KOPT-K1 (cell line): ENCODE results near the gene LMNTD2.

ENCODE experiments used
- H3K27ac ChIP-seq: fragments of 200-600 bp; sonication (generic); 2 replicates; pipeline ENCODE4 v1.5.1; 2016; ENCODE audit warnings: antibody characterized with exemption, mild to moderate bottlenecking, low read depth, low read length; ENCODE audit not compliant: poor library complexity, severe bottlenecking
- H3K36me3 ChIP-seq: fragments of 200-600 bp; sonication (generic); 2 replicates; pipeline ENCODE4 v1.5.1; 2017; ENCODE audit warnings: antibody characterized with exemption, mild to moderate bottlenecking, low read length, moderate library complexity; ENCODE audit not compliant: insufficient read depth
- H3K9me3 ChIP-seq: fragments of 200-600 bp; sonication (generic); 2 replicates; pipeline ENCODE4 v1.5.1; 2017; ENCODE audit warnings: antibody characterized with exemption, low read length, mild to moderate bottlenecking; ENCODE audit not compliant: insufficient read depth, poor library complexity, severe bottlenecking

LMNTD2 gene

DNA sequence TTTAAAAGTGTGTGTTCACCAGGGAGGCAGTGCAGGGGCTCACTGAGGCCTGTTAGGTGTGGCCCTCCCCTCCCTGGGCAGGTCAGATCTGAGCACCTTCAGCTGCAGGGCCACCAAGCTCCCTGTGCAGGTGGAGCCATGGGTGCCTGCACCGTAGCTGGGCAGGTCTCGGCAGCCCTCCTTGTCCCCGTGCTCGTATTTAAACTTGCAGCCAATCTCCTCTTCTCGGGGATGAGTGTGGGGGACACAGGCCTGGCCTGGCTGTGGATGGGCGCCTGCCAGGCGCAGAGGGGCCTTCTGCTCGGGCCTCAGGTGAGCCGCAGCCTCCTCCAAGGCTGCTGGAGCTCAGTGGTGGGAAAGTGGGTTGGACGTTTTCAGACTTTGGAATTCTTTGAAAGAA lies 34.9 kb upstream of the LMNTD2 start:
- H3K36me3 ChIP-seq: peaks cover 99% of the 10 kb centered on the region
- H3K9me3 ChIP-seq: no peaks in the 10 kb centered on the region
- no peak overlapping the region for H3K27ac ChIP-seq

DNA sequence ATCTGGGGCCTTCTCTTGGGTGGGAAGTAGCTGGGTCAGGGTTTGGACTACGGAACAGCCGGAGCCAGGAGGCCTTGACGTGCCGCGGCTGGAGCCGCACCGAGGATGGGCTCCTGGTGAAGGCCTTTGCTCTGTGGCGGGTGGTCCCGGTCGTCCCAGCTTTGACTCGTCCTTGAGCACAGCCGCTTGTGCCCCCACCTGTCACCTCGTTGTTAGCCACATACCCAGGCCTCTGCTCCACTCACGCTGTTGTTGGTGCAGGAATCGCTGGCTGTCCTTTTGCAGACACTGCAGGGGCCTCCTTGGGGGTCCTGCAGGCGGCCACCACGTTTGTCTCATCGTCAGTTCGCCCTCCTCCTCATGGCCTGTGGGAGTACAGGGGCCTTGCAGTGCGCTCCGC lies 32.8 kb upstream of the LMNTD2 start:
- Histone ChIP-seq H3K27ac (no peak overlapping the region), H3K9me3 (no peaks in the 10 kb centered on the region), H3K36me3 (peaks cover 99% of the 10 kb centered on the region)

- Histone ChIP-seq H3K36me3 (peaks cover 99% of the 10 kb centered on the region), H3K27ac (no peak overlapping the region), H3K9me3 (no peaks in the 10 kb centered on the region)
These were observed 32.4 kb upstream of the LMNTD2 start for GRCh38 chr11:592918-593317.

DNA sequence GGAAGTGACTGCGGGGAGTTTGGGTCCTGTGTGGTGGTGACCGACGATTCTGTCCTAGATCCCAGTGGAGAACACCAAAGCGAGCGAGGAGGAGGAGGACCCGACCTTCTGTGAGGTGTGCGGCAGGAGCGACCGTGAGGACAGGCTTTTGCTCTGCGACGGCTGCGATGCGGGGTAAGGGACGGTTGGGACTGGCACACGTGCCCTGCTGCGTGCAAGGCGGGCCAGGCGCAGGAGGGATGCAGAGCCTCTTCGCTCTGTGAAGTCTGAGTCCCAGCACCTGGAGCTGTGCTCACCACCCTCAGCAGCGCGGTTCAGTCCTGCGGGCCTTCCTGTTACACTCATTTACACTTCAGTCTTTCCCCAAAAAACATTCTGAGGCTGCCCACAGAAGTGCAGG lies 32.0 kb upstream of the LMNTD2 start:
- H3K9me3 ChIP-seq: no peaks in the 10 kb centered on the region
- no peak overlapping the region for H3K27ac ChIP-seq
- H3K36me3 ChIP-seq: peaks cover 99% of the 10 kb centered on the region

DNA sequence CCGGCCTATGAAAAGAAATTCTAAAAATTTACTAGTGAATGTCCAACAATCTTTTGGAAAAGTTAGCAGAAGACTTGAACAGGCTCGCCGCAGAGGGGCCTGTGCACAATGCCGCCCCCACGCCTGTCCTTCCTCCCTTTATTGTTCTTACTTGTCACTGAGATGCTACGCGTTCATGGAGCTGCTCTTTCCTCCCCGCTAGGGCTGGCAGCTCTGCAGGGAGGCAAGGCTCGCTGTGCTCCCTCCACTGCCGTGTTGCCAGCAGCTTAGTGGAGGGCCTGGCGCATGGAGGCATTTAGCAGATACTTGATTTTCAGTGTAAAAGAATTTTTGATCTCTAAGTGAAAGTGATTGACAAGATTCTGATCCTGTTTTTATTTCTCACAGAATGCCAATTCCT lies 30.5 kb upstream of the LMNTD2 start:
- Histone ChIP-seq H3K9me3 (no peaks in the 10 kb centered on the region), H3K27ac (no peak overlapping the region), H3K36me3 (peaks cover 99% of the 10 kb centered on the region)

GRCh38 chr11:589798-590197 lies 29.3 kb upstream of the LMNTD2 start:
- no peak overlapping the region for H3K27ac ChIP-seq
- H3K9me3 ChIP-seq: no peaks in the 10 kb centered on the region
- peaks cover 97% of the 10 kb centered on the region for H3K36me3 ChIP-seq

DNA sequence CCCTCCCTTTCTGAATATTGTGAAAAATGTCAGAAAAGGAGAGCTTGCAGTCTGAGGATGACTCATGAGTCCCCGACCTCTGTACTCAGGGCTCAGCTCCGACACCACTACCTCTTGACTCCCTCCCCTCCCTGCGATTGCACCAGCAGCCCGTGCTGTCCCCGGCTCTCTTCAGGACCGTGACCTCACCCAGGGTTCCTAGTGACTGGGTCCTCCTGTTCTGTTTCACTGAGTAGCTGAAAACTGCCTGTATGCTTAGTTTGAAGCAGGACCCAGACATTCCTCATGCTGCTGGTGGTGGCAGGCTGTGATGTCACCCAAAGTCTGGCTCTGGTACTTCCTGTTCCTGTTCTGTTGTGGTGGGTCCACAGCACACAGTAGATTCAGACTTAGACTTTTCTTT lies 27.4 kb upstream of the LMNTD2 start:
- Histone ChIP-seq H3K36me3 (peaks cover 97% of the 10 kb centered on the region), H3K27ac (no peak overlapping the region), H3K9me3 (no peaks in the 10 kb centered on the region)

DNA sequence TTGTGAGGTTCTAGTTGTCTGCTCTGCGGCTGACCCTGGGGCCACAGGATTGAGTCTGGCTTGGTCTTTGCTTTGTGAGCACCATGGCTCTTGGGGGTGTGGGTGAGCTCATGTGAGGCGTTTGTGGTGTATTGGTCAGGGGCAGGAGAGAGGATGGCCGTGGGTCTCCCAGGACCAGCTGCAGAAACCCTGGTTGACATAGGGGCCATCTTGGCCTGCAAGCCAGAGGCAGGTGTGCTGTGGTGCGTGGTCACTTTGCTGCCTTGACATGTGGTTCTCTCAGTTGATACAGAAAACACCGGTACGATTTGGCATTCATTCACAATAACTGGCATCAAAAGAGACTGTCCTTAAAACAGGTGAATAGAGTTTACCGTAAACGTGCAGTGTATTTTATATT lies 27.0 kb upstream of the LMNTD2 start:
- Histone ChIP-seq H3K36me3 (peaks cover 96% of the 10 kb centered on the region), H3K9me3 (no peaks in the 10 kb centered on the region), H3K27ac (no peak overlapping the region)

DNA sequence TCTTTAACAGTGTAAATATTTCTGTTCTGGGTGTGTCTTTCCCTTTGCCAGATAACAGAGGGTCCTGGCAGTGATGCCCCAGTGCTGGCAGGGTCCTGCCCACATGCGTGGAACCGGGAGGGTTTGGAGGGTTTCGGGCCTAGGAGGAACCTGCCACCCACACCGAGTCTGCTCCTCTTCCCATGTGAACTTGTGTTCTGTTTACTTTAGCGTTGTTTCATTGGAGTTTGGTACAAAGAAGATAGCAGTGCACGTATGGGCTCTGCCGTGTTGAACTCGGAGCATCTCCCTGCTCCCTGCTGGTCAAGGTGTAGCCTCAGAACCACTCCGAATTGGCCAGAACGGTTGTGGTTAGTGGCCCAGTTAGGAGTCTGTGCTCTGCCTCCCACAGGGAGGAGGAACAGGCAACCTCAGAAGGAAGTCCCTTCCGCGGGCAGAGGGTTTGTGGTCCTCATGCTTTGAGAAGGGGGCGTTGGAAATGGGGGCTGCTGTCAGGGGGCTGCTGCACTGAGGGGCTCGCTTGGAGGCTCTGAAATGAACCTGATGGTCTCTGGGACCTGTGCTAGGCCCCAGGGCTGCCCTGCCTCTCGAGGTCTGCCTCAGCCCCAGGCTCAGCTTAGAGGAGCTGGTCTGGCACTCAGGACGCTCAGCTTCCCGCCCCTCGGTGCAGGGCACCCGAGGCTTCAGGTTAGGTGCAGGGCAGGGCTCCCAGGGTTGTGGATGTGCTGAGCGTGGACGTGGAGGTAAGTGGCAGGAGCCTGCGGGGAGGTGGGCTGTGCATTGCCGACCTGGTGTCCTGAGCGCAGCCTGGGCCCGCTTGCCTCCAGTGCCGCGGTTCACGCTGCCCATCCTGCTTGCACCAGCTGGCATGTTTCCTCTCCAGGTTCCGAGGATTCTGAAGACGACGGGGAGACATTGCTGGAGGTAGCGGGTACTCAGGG lies 26.1 kb upstream of the LMNTD2 start:
- H3K36me3 ChIP-seq: peaks cover 96% of the 10 kb centered on the region
- H3K9me3 ChIP-seq: no peaks in the 10 kb centered on the region
- no peak overlapping the region for H3K27ac ChIP-seq

GRCh38 chr11:584287-584686 lies 23.7 kb upstream of the LMNTD2 start:
- Histone ChIP-seq H3K27ac (no peak overlapping the region), H3K9me3 (no peaks in the 10 kb centered on the region), H3K36me3 (peaks cover 89% of the 10 kb centered on the region)

DNA sequence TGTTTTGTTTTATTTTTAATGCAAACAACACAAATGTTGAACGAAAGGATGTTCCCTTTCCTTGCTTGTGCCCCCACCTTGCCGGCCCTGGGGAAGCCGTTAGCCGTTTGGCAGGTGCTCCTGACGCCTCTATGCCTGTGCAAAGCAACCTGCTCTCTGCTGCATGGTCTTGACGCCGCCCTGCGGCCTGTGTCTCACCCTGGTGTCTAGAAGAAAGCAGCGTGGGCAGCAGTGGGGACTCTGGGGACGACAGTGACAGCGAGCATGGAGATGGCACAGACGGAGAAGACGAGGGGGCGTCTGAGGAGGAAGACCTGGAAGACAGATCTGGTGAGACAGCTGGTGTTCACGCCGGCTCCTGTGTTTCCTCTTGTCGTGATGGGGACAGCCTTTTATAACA lies 21.2 kb upstream of the LMNTD2 start:
- peaks cover 69% of the 10 kb centered on the region for H3K36me3 ChIP-seq
- no peaks in the 10 kb centered on the region for H3K9me3 ChIP-seq
- H3K27ac ChIP-seq: no peak overlapping the region

GRCh38 chr11:581342-581741 lies 20.8 kb upstream of the LMNTD2 start:
- peaks cover 64% of the 10 kb centered on the region for H3K36me3 ChIP-seq
- no peaks in the 10 kb centered on the region for H3K9me3 ChIP-seq
- no peak overlapping the region for H3K27ac ChIP-seq

DNA sequence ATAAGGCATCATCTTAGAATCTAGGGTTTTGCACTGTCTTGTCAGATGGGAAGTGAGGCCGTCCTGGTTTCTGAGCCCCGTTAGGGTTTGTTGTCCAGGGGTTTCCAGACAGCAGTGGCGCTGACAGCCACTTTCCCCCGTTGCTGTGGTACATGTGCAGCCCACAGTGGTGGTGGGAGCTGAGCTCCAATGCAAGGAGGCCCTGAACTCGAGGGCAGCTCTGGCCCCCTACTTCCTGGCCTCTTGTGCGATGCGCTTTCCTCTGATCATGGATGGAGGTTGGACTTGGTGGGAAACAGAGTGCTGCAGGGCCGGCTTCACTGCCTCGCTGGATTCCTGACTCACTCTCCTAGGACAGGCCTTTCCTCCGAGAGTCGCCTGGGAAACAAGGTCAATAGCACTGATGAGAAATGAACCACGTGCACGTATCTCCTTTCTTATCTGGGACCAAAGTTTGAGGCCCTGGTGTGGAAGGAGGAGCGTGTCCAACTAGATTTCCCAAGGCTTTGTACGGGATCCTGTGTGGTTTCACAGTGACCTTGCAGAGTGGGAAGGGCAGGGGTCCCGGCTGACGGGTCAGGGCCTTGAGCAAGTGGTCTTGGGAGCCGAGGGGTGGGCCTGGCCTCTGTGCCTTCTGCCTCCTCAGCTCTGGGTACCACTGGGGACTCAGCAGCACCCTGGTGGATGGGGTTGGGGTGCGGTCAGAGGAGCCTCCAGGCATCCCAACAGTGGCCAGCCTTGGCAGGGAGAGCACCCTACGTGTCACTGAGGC lies 19.5 kb upstream of the LMNTD2 start:
- Histone ChIP-seq H3K9me3 (no peaks in the 10 kb centered on the region), H3K27ac (peak overlapping the region; percentile 97), H3K36me3 (peaks cover 54% of the 10 kb centered on the region)

DNA sequence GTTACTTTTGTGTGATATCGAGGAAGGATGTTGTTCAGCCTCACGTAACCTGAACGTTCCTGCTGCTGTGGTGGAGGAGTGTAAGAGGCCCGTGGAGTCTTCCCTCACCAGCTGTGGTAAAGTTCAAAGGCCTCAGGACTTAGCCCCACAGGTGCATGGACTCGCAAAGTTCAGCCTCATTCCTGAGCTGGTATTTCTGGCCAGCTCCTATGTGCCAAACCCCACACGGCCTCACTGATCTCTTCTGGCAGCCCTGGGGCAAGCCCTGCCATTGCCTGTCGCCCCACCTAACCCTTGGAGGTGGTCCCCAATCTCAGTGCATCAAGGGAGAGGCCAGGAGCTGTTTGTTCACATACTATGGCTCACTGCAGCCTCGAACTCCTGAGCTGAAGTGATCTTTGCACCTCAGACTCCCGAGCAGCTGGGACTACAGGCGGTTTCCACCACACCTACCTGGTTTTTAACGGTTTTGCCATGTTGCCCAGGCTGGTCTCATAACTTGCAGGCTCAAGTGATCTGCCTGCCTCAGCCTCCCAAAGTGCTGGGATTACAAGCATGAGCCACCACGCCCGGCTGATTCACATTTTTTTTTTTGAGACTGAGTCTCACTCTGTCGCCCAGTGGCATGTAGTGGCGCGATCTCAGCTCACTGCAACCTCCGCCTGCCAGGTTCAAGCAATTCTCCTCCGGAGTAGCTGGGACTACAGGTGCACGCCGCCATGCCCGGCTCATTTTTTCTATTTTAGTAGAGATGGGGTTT lies 17.9 kb upstream of the LMNTD2 start:
- Histone ChIP-seq H3K27ac (peak overlapping the region; percentile 97), H3K36me3 (peaks cover 38% of the 10 kb centered on the region), H3K9me3 (no peaks in the 10 kb centered on the region)

GRCh38 chr11:577611-577894 lies 17.0 kb upstream of the LMNTD2 start:
- peak overlapping the region; percentile 97 for H3K27ac ChIP-seq
- no peaks in the 10 kb centered on the region for H3K9me3 ChIP-seq
- peaks cover 30% of the 10 kb centered on the region for H3K36me3 ChIP-seq
